PFSK-1 (cell line): ENCODE measurements around the gene TMEM50B.

Experiments used
- POLR2AphosphoS5 ChIP-seq: IDR thresholded peaks from 2 replicates; pipeline ENCODE4 v1.6.1; 2012; ENCODE audit warnings: low read depth, mild to moderate bottlenecking, control low read depth, low read length, moderate library complexity
- REST ChIP-seq, 2 experiments: IDR thresholded peaks; 2 replicates each; pipeline versions ENCODE4 v1.6.1 to v1.8.0; 2011 to 2012; ENCODE audit warnings: low read depth in 2 of 2, low read length in 2 of 2, control low read depth in 1 of 2, inconsistent platforms in 1 of 2, mild to moderate bottlenecking in 1 of 2, moderate library complexity in 1 of 2; ENCODE audit not compliant: insufficient read depth in 1 of 2

GRCh38 chr21:33493756-33494155, 14.0 kb upstream of the TMEM50B start:
- TF ChIP-seq REST (IDR thresholded peaks at IDR 0.05; ENCODE audit: insufficient read depth in 1 of 2, low read depth in 2 of 2, low read length in 2 of 2) (no peak), POLR2AphosphoS5 (no peak)
